GM20000 (cell line): ENCODE data around the gene IPO11.
"Not testable (repeated sequence)": the region's sequence is repeated elsewhere in the genome, so short reads cannot be mapped to it uniquely, and the experiment has no call there.

Experiments
- DNase-seq: peaks from one replicate; pipeline ENCODE4 v3.0.0; 2012; ENCODE audit warnings: low spot score
- TF ChIP-seq, protein P1 (sequence below): IDR thresholded peaks from 2 replicates; pipeline ENCODE4 v1.5.1; 2012; ENCODE audit warnings: mild to moderate bottlenecking, control low read depth; ENCODE audit errors: extremely low read depth, missing control alignments

IPO11 gene

GRCh38 chr5:62561896-62562295 is 149.3 kb downstream of the IPO11 start:
- TF ChIP-seq, protein P1, sequence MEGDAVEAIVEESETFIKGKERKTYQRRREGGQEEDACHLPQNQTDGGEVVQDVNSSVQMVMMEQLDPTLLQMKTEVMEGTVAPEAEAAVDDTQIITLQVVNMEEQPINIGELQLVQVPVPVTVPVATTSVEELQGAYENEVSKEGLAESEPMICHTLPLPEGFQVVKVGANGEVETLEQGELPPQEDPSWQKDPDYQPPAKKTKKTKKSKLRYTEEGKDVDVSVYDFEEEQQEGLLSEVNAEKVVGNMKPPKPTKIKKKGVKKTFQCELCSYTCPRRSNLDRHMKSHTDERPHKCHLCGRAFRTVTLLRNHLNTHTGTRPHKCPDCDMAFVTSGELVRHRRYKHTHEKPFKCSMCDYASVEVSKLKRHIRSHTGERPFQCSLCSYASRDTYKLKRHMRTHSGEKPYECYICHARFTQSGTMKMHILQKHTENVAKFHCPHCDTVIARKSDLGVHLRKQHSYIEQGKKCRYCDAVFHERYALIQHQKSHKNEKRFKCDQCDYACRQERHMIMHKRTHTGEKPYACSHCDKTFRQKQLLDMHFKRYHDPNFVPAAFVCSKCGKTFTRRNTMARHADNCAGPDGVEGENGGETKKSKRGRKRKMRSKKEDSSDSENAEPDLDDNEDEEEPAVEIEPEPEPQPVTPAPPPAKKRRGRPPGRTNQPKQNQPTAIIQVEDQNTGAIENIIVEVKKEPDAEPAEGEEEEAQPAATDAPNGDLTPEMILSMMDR, result no peak
- DNase-seq, result no peak

- DNase-seq, result no peak
- TF ChIP-seq, protein P1, result no peak
Measured at GRCh38 chr5:62562867-62563266, 150.3 kb downstream of the IPO11 start.

DNA sequence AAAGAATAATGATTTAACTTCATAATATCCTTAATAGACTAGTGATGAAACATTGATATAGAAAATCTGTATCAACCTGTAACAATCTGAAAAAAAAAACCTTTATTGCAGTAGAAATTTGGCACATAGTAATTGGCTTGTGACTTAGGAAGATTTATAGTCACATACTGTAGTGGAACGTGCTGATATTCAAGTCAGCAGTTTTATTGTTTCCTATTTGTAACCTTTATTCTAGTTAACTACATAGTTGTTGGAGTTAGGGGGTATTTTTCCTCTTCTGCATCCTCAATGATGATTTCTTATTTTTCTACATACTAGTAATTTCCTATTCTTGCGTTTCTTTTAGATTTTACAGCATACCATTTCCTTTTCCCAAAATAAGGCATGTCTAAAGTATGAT is 151.5 kb downstream of the IPO11 start:
- TF ChIP-seq, protein P1, result no peak
- DNase-seq, result no peak

GRCh38 chr5:62565740-62566139 is 153.2 kb downstream of the IPO11 start:
- not testable (repeated sequence) for DNase-seq

DNA sequence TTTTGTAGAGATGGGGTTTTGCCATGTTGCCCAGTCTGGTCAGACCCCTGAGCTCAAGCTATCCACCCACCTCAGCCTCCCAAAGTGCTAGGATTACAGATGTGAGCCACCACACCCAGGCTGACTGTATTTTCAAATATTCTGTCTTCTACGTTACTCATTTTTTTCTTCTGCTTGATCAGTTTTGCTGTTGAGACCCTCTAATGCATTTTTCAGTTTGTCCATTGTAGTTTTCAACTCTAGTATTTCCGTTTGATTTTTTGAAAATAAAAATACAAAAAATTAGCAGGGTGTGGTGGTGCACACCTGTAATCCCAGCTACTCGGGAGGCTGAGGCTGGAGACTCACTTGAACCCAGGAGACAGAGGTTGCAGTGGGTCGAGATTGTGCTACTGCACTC is 155.6 kb downstream of the IPO11 start:
- DNase-seq, result no peak
- TF ChIP-seq, protein P1, result no peak

DNA sequence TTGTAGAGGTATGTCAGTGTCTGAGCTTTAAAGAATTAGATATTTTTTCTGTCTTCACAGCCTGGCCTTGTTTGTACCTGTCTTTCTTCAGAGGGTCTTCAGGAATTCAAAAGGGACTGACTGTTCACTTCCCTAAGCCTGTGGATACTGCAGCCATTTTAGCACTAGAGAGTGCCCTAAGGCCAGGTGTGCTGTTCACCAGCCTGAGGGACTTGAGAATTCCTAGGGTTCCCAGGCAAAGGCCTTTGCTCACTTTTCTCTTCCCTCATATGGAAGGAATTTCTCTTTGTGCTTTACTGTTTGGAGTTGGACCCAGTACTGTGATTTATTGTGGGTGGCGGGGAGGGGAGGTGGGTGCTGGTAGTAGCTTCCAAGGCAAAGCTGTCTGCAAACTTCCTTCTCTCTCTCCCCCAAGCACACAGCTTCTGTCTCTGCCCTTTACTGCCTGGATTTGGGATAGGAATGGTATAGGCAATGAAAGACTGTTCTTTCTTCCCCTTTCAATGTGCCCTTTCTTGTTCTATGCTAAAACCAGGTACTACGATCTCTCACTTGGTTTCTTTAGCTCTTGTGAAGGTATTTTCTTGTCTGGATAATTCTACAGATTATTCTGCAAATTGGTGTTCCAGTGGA is 156.4 kb downstream of the IPO11 start:
- no peak for DNase-seq
- TF ChIP-seq, protein P1, result no peak

GRCh38 chr5:62569470-62569869 is 156.9 kb downstream of the IPO11 start:
- TF ChIP-seq, protein P1, result no peak
- DNase-seq, result no peak

GRCh38 chr5:62572918-62573514 is 160.5 kb downstream of the IPO11 start:
- DNase-seq, result no peak
- TF ChIP-seq, protein P1, result no peak
